PC-9 (cell line): Measurements from ENCODE around the gene ARHGAP6. TPM values are rescaled to one million over a fixed set of nuclear protein-coding genes. Genes with fewer than 3 reads are reported as not detected.

Experiments used
- BruUV-seq: library from RNA; stranded (reverse); fragments of 400-500 nt; replicated peaks from 2 replicates; lab custom pipeline; 2021; lab: Mats Ljungman, UMichigan
- CTCF ChIA-PET: fragments of 300-600 bp; sonication (Branson Sonifier 250); formaldehyde crosslinking; loops from one replicate; lab custom pipeline; 2022; ENCODE audit warnings: antibody characterized with exemption; lab: Charles Lee
- POLR2A ChIA-PET: fragments of 300-600 bp; sonication (Branson Sonifier 250); formaldehyde crosslinking; loops from one replicate; lab custom pipeline; 2022; ENCODE audit warnings: antibody characterized with exemption; ENCODE audit not compliant: unreplicated experiment; lab: Charles Lee
- DNase-seq, 2 experiments: peaks; one replicate each; pipeline versions ENCODE4 v3.0.0 to v3.0.0-alpha.2; 2015 to 2022; ENCODE audit warnings: mixed read lengths in 1 of 2
- H2AFZ ChIP-seq: fragments of 200-600 bp; sonication (generic); 2 replicates; pipeline ENCODE4 v1.8.1; 2017; ENCODE audit warnings: antibody characterized with exemption
- H3F3A ChIP-seq: fragments of 200-600 bp; sonication (generic); 2 replicates; pipeline ENCODE4 v1.8.1; 2017; ENCODE audit warnings: antibody characterized with exemption, mild to moderate bottlenecking, low read depth; ENCODE audit not compliant: insufficient read depth
- H3K27ac ChIP-seq: fragments of 200-600 bp; sonication (generic); 2 replicates; pipeline ENCODE4 v1.6.1; 2016; ENCODE audit warnings: mixed run types
- H3K27me3 ChIP-seq: fragments of 200-600 bp; sonication (generic); 2 replicates; pipeline ENCODE4 v1.6.1; 2016; ENCODE audit warnings: low read depth, mixed run types; ENCODE audit not compliant: insufficient read depth
- H3K36me3 ChIP-seq: fragments of 200-600 bp; sonication (generic); 2 replicates; pipeline ENCODE4 v1.6.1; 2016; ENCODE audit warnings: low read depth, mixed run types
- H3K4me1 ChIP-seq: fragments of 200-600 bp; sonication (generic); replicated peaks from 2 replicates; pipeline ENCODE4 v1.6.1; 2016; ENCODE audit warnings: mixed run types; ENCODE audit not compliant: insufficient read depth
- H3K4me2 ChIP-seq: fragments of 200-600 bp; sonication (generic); 2 replicates; pipeline ENCODE4 v1.6.1; 2017; ENCODE audit warnings: mixed run types
- H3K4me3 ChIP-seq: fragments of 200-600 bp; sonication (generic); 2 replicates; pipeline ENCODE4 v1.6.1; 2016; ENCODE audit warnings: mixed run types
- H3K79me2 ChIP-seq: fragments of 200-600 bp; sonication (generic); 2 replicates; pipeline ENCODE4 v1.6.1; 2017; ENCODE audit warnings: low read depth, mixed run types
- H3K9me2 ChIP-seq: fragments of 200-600 bp; sonication (generic); 2 replicates; pipeline ENCODE4 v1.8.1; 2017; ENCODE audit warnings: mild to moderate bottlenecking; ENCODE audit not compliant: insufficient read depth
- H3K9me3 ChIP-seq: fragments of 200-600 bp; sonication (generic); 2 replicates; pipeline ENCODE4 v1.8.1; 2016; ENCODE audit warnings: low read depth; ENCODE audit not compliant: insufficient read depth
- H4K20me1 ChIP-seq: fragments of 200-600 bp; sonication (generic); 2 replicates; pipeline ENCODE4 v1.8.1; 2017; ENCODE audit not compliant: insufficient read depth
- EZH2 ChIP-seq: fragments of 200-600 bp; sonication (generic); IDR thresholded peaks from 2 replicates; pipeline ENCODE4 v1.8.0; 2017; ENCODE audit warnings: antibody characterized with exemption, low read depth
- intact Hi-C: fragments of 100-400 bp; cut with micrococcal nuclease; formaldehyde crosslinking; loops from one replicate; pipeline ENCODE4 v1.10.0; 2022; ENCODE audit not compliant: unreplicated experiment
- total RNA-seq: library from RNA; stranded (reverse); gene quantifications from 2 replicates; pipeline ENCODE4 v1.2.3, GENCODE V29; 2021
- TF ChIP-seq, protein P1 (sequence below): fragments of 200-600 bp; sonication (generic); conservative IDR thresholded peaks from 2 replicates; pipeline ENCODE4 v1.6.1; 2017; ENCODE audit warnings: mixed run types, antibody characterized with exemption, mild to moderate bottlenecking, moderate library complexity

Gene ARHGAP6
- total RNA-seq, 1 experiment from 2014 or later: not detected

DNA sequence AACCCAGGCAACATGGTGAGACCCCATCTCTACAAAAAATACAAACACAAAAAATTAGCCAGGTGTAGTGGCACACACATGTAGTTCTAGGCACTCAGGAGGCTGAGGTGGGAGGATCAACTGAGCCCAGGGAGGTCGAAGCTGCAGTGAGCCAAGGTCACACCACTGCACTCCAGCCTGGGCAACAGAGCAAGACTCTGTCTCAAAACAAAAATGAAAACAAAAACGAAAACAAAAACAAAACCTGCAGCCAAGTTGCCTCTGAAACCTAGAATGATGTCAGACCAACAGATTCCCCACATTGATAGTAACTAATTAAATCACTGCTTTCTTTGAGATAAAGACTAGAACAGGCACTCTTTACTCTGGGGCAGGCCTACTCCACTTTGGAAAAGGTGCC is 268.0 kb downstream of the ARHGAP6 start:
- no peaks in the 10 kb centered on the region for H3F3A ChIP-seq
- H3K27ac ChIP-seq: no peak overlapping the region
- intact Hi-C loops: no loop called here

DNA sequence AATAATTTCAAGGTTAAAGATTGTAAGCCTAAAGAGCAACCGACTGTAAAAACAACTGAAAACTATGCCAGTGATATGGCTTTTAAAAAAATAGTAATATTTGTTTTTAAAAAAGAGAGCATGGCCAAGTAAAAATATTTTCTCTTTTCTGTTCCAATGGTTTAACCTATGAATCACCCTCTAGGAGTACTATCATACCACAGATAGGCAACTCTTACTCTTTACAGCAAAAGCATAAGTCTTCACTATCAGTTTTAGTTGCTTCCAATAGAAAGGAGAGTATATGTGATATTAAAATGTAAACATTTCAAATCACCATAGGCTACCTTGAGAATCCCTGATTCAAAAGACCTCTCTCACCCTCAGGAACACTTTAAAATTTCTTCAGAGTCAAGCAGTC is 269.9 kb downstream of the ARHGAP6 start:
- H4K20me1 ChIP-seq: no peaks in the 10 kb centered on the region
- POLR2A ChIA-PET: no interaction called here
- intact Hi-C loops: no loop called here
- H3K9me3 ChIP-seq: no peaks in the 10 kb centered on the region
- no peaks in the 10 kb centered on the region for H3K27me3 ChIP-seq
- BruUV-seq: no TSS peak
- H3K36me3 ChIP-seq: no peaks in the 10 kb centered on the region
- no peaks in the 10 kb centered on the region for H3K4me1 ChIP-seq
- no peak overlapping the region for H3K4me3 ChIP-seq
- H3K27ac ChIP-seq: no peak overlapping the region
- CTCF ChIA-PET: no interaction called here
- no peak overlapping the region for H3K4me2 ChIP-seq
- TF ChIP-seq, protein P1, sequence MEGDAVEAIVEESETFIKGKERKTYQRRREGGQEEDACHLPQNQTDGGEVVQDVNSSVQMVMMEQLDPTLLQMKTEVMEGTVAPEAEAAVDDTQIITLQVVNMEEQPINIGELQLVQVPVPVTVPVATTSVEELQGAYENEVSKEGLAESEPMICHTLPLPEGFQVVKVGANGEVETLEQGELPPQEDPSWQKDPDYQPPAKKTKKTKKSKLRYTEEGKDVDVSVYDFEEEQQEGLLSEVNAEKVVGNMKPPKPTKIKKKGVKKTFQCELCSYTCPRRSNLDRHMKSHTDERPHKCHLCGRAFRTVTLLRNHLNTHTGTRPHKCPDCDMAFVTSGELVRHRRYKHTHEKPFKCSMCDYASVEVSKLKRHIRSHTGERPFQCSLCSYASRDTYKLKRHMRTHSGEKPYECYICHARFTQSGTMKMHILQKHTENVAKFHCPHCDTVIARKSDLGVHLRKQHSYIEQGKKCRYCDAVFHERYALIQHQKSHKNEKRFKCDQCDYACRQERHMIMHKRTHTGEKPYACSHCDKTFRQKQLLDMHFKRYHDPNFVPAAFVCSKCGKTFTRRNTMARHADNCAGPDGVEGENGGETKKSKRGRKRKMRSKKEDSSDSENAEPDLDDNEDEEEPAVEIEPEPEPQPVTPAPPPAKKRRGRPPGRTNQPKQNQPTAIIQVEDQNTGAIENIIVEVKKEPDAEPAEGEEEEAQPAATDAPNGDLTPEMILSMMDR: no peak
- TF ChIP-seq EZH2: no peak
- DNase-seq: no peak
- H2AFZ ChIP-seq: no peak overlapping the region
- no peaks in the 10 kb centered on the region for H3K9me2 ChIP-seq
- no peaks in the 10 kb centered on the region for H3K79me2 ChIP-seq
- no peaks in the 10 kb centered on the region for H3F3A ChIP-seq

More for the DNA sequence above, 268.0 kb downstream of the ARHGAP6 start:
- Histone ChIP-seq H3K4me2 (no peak overlapping the region), H3K9me2 (no peaks in the 10 kb centered on the region), H3K79me2 (no peaks in the 10 kb centered on the region), H3K4me1 (no peaks in the 10 kb centered on the region), H2AFZ (no peak overlapping the region), H3K27me3 (no peaks in the 10 kb centered on the region), H3K4me3 (no peak overlapping the region), H3K9me3 (no peaks in the 10 kb centered on the region), H3K36me3 (no peaks in the 10 kb centered on the region), H4K20me1 (no peaks in the 10 kb centered on the region)
- ChIA-PET POLR2A (no interaction called here), CTCF (no interaction called here)
- no TSS peak for BruUV-seq
- no peak for DNase-seq
- TF ChIP-seq, protein P1: no peak

DNA sequence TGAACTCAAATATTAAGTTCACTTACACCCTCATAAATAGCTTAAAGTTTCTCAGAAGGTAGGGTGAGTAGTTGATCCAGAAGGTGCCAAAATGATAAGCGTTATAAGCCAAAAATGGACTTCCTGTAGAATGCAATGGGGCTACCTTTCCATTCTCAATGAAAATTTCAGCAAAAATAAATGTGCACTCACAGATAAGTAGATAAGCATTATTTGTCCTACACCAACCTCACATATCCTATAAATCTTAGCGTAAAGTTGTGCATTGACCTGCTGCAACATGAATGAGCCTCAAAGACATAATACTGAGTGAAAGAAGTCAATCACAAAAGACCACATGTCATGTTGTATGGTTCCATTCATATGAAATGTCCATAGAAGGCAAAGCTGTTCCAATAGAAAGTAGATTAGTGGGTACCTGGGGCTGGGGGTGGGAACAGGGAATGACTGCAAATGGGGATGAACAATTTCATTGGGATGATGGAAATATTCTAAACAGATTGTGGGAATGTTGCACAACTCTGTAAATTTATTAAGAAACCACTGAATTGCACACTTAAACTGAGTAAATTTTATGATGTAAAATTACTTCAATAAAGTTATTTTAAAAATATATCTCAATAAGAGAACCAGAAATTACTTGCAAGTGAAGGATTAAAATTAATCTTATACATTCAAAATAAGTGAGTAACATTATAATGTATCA is 271.6 kb downstream of the ARHGAP6 start:
- Histone ChIP-seq H4K20me1 (no peaks in the 10 kb centered on the region), H3K4me2 (no peak overlapping the region), H3K9me2 (no peaks in the 10 kb centered on the region), H3K9me3 (no peaks in the 10 kb centered on the region), H2AFZ (no peak overlapping the region), H3K27ac (no peak overlapping the region), H3K4me1 (no peaks in the 10 kb centered on the region), H3K79me2 (no peaks in the 10 kb centered on the region), H3K36me3 (no peaks in the 10 kb centered on the region), H3K27me3 (no peaks in the 10 kb centered on the region), H3K4me3 (no peak overlapping the region), H3F3A (no peaks in the 10 kb centered on the region)
- TF ChIP-seq EZH2: no peak
- TF ChIP-seq, protein P1: no peak
- POLR2A ChIA-PET: no interaction called here
- intact Hi-C loops: no loop called here
- no peak for DNase-seq
- CTCF ChIA-PET: no interaction called here
- no TSS peak for BruUV-seq
